ENCODE measurements around the gene FIBP.

DNA sequence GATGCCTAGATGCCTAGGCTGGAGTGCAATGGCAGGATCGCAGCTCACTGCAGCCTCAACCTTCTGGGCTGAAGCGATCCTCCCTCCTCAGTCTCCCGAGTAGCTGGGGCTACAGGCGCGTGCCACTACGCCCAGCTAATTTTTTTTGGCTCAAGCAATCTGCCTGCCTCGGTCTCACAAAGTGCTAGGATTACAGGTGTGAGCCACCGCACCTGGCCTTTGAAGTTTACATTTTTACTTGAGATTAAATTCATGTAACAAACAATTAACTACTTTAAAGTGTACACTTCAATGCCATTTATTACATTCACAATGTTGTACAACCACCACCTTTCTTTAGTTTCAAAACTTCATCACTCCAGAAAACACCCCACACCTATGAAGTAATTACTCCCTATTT, 15.4 kb upstream of the FIBP start:
- TF ChIP-seq, protein P1, sequence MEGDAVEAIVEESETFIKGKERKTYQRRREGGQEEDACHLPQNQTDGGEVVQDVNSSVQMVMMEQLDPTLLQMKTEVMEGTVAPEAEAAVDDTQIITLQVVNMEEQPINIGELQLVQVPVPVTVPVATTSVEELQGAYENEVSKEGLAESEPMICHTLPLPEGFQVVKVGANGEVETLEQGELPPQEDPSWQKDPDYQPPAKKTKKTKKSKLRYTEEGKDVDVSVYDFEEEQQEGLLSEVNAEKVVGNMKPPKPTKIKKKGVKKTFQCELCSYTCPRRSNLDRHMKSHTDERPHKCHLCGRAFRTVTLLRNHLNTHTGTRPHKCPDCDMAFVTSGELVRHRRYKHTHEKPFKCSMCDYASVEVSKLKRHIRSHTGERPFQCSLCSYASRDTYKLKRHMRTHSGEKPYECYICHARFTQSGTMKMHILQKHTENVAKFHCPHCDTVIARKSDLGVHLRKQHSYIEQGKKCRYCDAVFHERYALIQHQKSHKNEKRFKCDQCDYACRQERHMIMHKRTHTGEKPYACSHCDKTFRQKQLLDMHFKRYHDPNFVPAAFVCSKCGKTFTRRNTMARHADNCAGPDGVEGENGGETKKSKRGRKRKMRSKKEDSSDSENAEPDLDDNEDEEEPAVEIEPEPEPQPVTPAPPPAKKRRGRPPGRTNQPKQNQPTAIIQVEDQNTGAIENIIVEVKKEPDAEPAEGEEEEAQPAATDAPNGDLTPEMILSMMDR (IDR thresholded peaks at IDR 0.05) = no peak
- no peak for TF ChIP-seq POLR2A (IDR thresholded peaks at IDR 0.05; ENCODE audit: low read depth)
